T47D (cell line): ENCODE data around the gene PCBP2.
"Not testable (repeated sequence)": the region's sequence is repeated elsewhere in the genome, so short reads cannot be mapped to it uniquely, and the experiment has no call there.

Experiments
- DNase-seq, 2 experiments: peaks; one replicate each; pipeline versions ENCODE4 v3.0.0 to v3.0.0-alpha.2; 2011 to 2012; ENCODE audit warnings: low read depth in 1 of 2, low spot score in 1 of 2
- JUND ChIP-seq: IDR thresholded peaks from 2 replicates; pipeline ENCODE4 v1.6.1; 2012; ENCODE audit warnings: low read depth
- in situ Hi-C: cut with HindIII; loops from 2 replicates; pipeline ENCODE4 v1.10.0; 2016; ENCODE audit warnings: low sequenced_read_pairs, low pct_unique_long_range_greater_than_20kb

The PCBP2 gene

DNA sequence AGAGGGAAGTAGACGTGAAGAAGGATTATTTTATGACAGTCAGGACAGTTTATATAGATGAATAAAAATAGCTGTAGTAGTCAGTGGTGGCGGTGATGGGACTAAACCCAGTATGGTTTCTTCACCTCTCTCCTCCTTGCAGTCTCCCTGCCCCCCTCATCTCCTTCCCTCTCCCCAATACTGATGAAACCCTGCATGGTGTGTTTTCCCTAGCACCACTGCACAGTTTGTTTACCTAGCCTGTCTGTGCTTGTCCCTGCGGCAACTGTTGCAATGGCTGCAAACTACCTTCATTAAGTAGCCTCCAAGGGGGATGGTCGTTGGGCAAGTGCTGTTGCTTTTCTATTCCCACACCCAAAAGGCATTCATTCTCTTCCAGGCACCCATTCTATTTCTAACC, 14.7 kb downstream of the PCBP2 start:
- DNase-seq: no peak
- no peak for TF ChIP-seq JUND
- in situ Hi-C loops: no loop called here

DNA sequence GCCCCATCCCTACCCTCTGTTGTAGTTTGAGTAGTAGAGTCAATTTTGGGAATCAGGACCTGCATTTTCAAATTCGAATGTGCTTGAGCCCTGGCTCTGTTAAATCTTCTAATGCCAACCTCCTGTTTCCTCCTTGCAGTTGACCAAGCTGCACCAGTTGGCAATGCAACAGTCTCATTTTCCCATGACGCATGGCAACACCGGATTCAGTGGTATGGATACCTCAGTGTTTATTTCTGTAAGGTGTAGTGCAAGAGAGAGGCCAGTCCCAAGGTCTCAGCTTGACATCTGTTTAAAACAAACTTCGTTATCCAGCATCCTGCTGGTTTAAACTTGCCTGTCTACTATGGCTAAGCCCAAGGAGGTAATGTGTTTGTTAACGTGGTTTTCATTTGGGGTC, 15.2 kb downstream of the PCBP2 start:
- in situ Hi-C loops: no loop called here
- no peak for TF ChIP-seq JUND
- DNase-seq: no peak

- in situ Hi-C loops: no loop called here
- no peak for DNase-seq
- no peak for TF ChIP-seq JUND
Measured at GRCh38 chr12:53467880-53468279, 16.0 kb downstream of the PCBP2 start.

- in situ Hi-C loops: no loop called here
- DNase-seq: no peak
- no peak for TF ChIP-seq JUND
Measured at GRCh38 chr12:53468282-53468681, 16.4 kb downstream of the PCBP2 start.

- TF ChIP-seq JUND: no peak
- no peak for DNase-seq
- in situ Hi-C loops: no loop called here
Measured at GRCh38 chr12:53472056-53472582, 20.2 kb downstream of the PCBP2 start.

DNA sequence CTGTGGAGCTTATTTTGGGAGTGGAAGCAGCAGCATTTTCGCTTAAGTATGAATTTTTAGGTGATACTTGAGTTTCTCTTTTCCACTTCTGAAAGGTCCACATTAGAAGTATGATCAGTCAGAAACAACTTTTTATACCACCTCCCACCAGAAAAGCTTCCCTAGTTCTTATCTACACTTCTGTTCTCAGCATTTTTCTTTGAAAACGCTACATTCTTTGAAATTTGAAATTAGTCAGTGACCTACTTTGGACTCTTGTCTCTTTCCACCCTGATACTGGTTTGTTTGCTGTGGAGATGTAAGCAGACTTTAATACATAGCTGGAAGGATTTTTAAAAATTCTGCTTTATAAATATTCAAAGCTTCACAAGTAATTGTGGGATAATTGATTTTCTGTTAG, 22.2 kb downstream of the PCBP2 start:
- in situ Hi-C loops: no loop called here
- no peak for TF ChIP-seq JUND

GRCh38 chr12:53474819-53475218, 22.9 kb downstream of the PCBP2 start:
- in situ Hi-C loops: no loop called here
- DNase-seq: no peak
- no peak for TF ChIP-seq JUND

More for the DNA sequence above, 22.2 kb downstream of the PCBP2 start:
- no peak for DNase-seq

- in situ Hi-C loops: no loop called here
- no peak for DNase-seq
- TF ChIP-seq JUND: no peak
Measured at GRCh38 chr12:53476769-53477209, 24.9 kb downstream of the PCBP2 start.

DNA sequence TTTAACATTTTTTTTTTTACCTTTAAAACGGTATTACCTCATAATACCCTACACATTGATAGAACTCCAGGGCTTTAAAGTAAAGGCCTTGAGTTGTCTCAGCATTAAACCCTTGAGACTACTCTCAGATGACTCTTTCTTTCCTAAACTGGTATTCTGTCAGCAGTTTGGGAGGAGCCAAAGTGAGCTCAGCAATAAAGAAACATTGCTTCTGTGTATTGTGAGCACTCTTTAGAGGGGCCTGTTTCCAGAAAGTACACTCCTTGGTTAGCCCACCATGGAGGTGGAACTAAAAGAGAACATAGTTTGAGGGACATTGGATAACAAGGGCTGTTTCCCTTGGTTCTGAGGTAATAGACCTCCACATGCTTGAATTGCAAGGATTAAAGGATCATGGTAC, 27.0 kb downstream of the PCBP2 start:
- no peak for DNase-seq
- in situ Hi-C loops: no loop called here
- TF ChIP-seq JUND: no peak

GRCh38 chr12:53479331-53479730, 27.4 kb downstream of the PCBP2 start:
- no peak for TF ChIP-seq JUND
- DNase-seq: no peak
- in situ Hi-C loops: no loop called here

GRCh38 chr12:53480491-53481442, 28.9 kb downstream of the PCBP2 start:
- TF ChIP-seq JUND: no peak
- no peak for DNase-seq
- in situ Hi-C loops: no loop called here

GRCh38 chr12:53481458-53481857, 29.6 kb downstream of the PCBP2 start:
- DNase-seq, in situ Hi-C loops: not testable (repeated sequence)

DNA sequence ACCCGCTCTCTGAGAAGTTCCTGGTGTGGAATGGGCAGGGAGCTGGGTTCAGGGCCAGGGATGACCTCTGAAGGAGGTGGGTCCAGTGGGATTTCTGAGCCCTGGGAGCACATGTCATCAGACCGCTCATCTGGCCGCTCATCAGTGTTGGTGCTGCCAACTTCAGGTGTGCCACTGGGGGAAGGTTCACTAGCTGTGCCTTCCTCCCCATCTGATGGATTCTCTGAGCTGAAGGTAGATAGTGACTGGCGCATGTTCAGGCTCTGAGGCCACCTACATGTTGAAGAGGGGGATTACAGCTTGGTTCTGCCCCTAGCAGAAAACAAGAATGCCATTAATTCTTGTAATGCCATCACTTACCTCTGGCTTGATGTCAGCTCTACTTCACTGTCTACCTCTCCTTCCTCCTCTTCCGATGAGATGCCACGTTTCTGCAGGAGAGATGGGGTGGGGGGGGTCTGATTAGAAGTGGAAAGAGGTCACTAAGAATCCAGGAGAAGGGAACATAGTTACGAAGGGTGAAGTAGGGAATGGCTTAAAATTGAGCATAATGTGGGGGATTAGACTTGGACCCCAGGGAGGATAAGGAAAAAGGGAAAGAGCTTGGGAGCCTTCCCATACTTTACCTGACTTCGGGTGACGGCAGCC, 30.2 kb downstream of the PCBP2 start:
- TF ChIP-seq JUND: no peak
- DNase-seq: no peak
- in situ Hi-C loops: no loop called here
